Measurements from ENCODE around the gene SIPA1L2. TPM values are rescaled to one million over a fixed set of nuclear protein-coding genes. Genes with fewer than 3 reads are reported as not detected.

SIPA1L2 gene
- total RNA-seq, 4 donors from 2014 or later: 38.0 to 72.4 (median 44.6) TPM

DNA sequence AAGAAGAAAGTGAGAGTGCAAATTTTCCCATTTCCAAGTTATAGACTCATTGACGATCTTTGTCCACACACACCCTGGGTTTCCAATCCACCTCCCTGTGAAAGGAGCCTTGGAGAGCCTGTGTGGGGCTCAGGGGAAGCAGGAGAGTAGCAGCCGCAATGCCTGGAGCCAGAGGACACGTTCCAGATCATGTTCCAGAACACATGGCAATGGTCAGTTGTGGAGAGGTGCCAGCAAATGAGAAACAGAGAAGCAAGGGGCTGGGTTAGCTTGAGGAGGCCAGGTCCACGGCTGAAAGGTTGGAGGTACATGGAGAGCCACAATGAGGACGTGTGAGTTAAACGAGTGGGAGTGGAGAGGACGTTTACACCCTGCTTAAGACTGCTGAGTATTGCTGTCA lies 33.0 kb upstream of the SIPA1L2 start:
- no peak overlapping the region for H3K4me3 ChIP-seq
- H3K4me1 ChIP-seq: no peaks in the 10 kb centered on the region
- no peaks in the 10 kb centered on the region for H3K36me3 ChIP-seq
- no peaks in the 10 kb centered on the region for H3K27me3 ChIP-seq
- DNase-seq: no peak
- no peak overlapping the region for H3K27ac ChIP-seq
- H3K9me3 ChIP-seq: no peaks in the 10 kb centered on the region
- no peak for TF ChIP-seq POLR2A (IDR thresholded peaks at IDR 0.05)
- TF ChIP-seq CTCF (IDR thresholded peaks at IDR 0.05): no peak

- TF ChIP-seq POLR2A (IDR thresholded peaks at IDR 0.05): no peak
- TF ChIP-seq CTCF (IDR thresholded peaks at IDR 0.05): no peak
- H3K9me3 ChIP-seq: no peaks in the 10 kb centered on the region
- no peak overlapping the region for H3K4me3 ChIP-seq
- H3K27ac ChIP-seq: no peak overlapping the region
- H3K4me1 ChIP-seq: no peaks in the 10 kb centered on the region
- DNase-seq: no peak
- no peaks in the 10 kb centered on the region for H3K27me3 ChIP-seq
- H3K36me3 ChIP-seq: no peaks in the 10 kb centered on the region
Observed at GRCh38 chr1:232658386-232658785, 28.5 kb upstream of the SIPA1L2 start.

DNA sequence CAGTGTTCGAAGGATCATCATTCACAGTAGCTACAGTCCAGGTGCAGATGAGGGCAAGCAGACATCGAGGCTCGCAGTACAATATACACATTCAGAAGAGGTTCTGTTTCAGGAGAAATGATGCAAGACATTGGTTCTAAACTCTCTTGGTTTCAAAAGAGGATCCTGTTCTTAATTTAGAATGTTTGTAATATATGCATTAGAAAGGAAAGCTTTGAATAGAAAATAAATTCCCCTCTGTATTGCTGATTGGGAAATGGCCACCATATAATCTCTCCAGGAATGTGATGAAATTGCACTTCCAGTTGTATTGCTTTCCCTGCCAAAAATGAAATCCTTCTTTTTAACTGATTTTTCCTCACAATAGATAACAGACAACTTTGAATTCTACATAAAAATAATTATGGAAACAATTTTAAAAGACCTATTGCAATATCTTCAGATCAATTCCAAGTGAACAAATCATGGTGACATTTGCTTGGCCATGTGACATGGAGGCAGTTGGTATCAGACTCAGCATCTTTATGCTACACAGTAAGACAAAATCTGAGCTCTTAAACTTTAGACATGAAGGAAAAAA lies 27.6 kb upstream of the SIPA1L2 start:
- no peaks in the 10 kb centered on the region for H3K4me1 ChIP-seq
- no peak for TF ChIP-seq CTCF (IDR thresholded peaks at IDR 0.05)
- TF ChIP-seq POLR2A (IDR thresholded peaks at IDR 0.05): no peak
- H3K9me3 ChIP-seq: no peaks in the 10 kb centered on the region
- no peak overlapping the region for H3K4me3 ChIP-seq
- DNase-seq: no peak
- H3K36me3 ChIP-seq: no peaks in the 10 kb centered on the region
- no peak overlapping the region for H3K27ac ChIP-seq
- H3K27me3 ChIP-seq: no peaks in the 10 kb centered on the region

GRCh38 chr1:232655746-232656085 lies 25.8 kb upstream of the SIPA1L2 start:
- DNase-seq: no peak
- no peak overlapping the region for H3K27ac ChIP-seq
- TF ChIP-seq POLR2A (IDR thresholded peaks at IDR 0.05) (no peak), CTCF (IDR thresholded peaks at IDR 0.05) (no peak)
- H3K36me3 ChIP-seq: no peaks in the 10 kb centered on the region
- H3K27me3 ChIP-seq: no peaks in the 10 kb centered on the region
- no peaks in the 10 kb centered on the region for H3K4me1 ChIP-seq
- no peak overlapping the region for H3K4me3 ChIP-seq
- no peaks in the 10 kb centered on the region for H3K9me3 ChIP-seq

DNA sequence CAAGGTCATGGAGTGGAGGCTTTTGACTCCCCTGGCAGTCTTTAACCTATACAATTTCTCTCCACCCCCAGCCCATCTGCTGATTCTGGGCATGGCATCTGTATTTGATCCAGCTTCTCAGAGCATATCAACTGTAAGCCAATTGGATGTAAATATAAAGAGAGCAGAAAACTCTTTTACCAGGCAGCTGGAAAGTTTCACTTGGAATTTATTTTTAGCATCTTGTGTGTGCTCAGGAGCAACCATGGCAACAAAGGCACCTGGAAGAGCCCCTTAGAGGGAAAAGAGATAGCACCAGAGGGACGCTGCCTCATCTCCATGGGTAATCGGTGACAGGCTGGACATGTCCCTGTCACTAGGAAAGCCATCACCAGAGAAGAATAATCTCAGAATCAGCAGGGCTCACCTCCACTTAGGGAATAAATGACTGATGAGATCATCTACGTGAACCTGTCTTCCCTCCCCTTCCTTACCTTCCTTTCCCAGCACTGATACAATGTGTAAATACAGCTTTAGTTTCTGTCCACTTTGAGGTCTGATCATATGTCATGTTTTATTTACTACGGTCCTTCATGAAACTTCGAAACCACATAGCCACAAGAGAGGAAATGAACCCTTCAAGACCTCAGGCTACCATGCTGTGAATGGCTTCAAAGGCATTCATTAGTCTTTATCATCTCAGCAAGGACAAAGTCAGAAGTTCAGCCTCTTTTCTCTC lies 25.3 kb upstream of the SIPA1L2 start:
- TF ChIP-seq POLR2A (IDR thresholded peaks at IDR 0.05): no peak
- no peak for TF ChIP-seq CTCF (IDR thresholded peaks at IDR 0.05)

More for the DNA sequence above, 25.3 kb upstream of the SIPA1L2 start:
- Histone ChIP-seq H3K36me3 (no peaks in the 10 kb centered on the region), H3K9me3 (no peaks in the 10 kb centered on the region), H3K27me3 (no peaks in the 10 kb centered on the region), H3K4me1 (no peaks in the 10 kb centered on the region), H3K27ac (no peak overlapping the region), H3K4me3 (no peak overlapping the region)
- DNase-seq: no peak

Data from Peyer's patch (tissue), 4 donors.